PFSK-1 (cell line): Measurements from ENCODE around the gene REPIN1.

Source experiments
- FOXP2 ChIP-seq: optimal IDR thresholded peaks from 2 replicates; pipeline ENCODE3; 2011; ENCODE audit warnings: borderline replicate concordance, control low read depth, inconsistent platforms; ENCODE audit not compliant: insufficient read depth; ENCODE audit errors: extremely low read length, extremely low read depth
- POLR2AphosphoS5 ChIP-seq: IDR thresholded peaks from 2 replicates; pipeline ENCODE4 v1.6.1; 2012; ENCODE audit warnings: low read depth, mild to moderate bottlenecking, control low read depth, low read length, moderate library complexity
- SIN3A ChIP-seq: IDR thresholded peaks from 2 replicates; pipeline ENCODE4 v1.6.1; 2012; ENCODE audit warnings: mild to moderate bottlenecking, low read length, moderate library complexity, borderline replicate concordance; ENCODE audit not compliant: insufficient read depth
- TAF1 ChIP-seq: IDR thresholded peaks from 2 replicates; pipeline ENCODE4 v1.6.1; 2012; ENCODE audit warnings: low read length, control low read depth, borderline replicate concordance; ENCODE audit not compliant: insufficient read depth
- TF ChIP-seq, protein P1 (sequence below), 2 experiments: IDR thresholded peaks; 2 replicates each; pipeline versions ENCODE4 v1.6.1 to v1.8.0; 2011 to 2012; ENCODE audit warnings: low read depth in 2 of 2, low read length in 2 of 2, control low read depth in 1 of 2, inconsistent platforms in 1 of 2, mild to moderate bottlenecking in 1 of 2, moderate library complexity in 1 of 2; ENCODE audit not compliant: insufficient read depth in 1 of 2

Gene REPIN1

DNA sequence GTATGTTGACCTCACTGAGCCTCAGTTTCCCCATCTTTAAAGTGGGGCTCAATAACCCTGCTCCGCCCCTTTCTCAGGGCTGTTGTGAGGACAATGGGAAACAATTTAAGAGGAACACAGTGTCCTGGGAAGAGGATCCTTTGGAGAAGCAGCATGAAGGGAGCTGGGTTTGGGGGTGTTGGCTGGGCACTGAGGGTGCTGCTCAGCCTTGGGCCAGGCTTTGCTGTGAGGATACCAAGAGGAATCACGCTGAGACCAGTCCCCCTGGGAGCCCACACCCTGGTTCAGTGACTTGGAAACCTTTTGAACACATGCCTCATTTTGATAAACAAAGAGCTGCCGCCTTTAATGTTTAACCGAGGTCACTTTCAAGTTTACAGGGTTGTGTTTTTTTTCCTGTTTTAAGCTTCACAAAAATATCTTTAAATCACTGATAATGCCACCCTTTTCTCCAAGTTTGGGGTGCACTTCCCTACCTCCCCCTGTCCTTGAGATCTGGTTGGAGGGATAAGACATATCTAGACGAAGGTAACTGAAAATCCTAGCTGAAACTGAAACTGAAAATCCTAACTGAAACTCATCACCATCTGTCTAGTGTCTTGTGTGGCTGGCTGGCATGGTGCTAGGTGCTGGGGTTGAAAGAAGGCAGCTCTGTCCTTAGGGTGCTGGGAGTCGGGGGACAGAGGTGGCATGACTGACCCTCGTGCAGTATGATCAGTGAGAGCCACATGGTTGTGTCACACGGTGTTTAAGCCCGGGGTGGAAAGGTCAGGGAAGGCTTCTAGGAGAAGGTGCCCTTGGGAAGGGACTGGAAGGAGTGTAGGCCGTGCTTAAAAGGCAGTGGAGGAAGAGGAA, 38.2 kb downstream of the REPIN1 start:
- TF ChIP-seq FOXP2 = no peak
- TF ChIP-seq TAF1 = no peak

DNA sequence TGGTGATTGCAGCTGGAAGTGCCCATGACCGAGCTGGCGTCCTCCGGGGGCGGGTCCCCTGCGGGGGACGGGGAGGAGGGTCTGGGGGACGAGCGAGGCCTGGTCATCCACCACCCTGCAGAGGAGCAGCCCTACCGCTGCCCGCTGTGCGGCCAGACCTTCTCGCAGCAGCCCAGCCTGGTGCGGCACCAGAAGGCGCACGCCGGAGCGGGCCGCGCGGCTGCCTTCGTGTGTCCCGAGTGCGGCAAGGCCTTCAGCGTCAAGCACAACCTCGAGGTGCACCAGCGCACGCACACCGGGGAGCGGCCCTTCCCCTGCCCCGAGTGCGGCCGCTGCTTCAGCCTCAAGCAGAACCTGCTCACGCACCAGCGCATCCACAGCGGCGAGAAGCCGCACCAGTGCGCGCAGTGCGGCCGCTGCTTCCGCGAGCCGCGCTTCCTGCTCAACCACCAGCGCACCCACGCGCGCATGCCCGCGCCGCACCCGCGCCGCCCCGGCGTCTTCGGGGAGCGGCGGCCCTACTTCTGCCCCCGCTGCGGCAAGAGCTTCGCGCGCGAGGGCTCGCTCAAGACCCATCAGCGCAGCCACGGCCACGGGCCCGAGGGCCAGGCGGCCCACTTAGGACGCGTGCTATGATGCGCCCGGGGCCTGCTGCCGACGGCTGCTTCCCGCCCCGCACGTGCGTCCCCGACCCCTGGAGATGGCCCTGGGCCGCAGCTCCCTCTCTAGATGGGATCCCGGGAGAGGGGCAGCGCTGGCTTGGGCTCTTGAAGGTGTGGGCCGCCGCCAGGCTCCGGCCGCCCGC, 39.2 kb downstream of the REPIN1 start:
- TF ChIP-seq FOXP2 (no peak), SIN3A (no peak), POLR2AphosphoS5 (no peak), TAF1 (no peak)
- TF ChIP-seq, protein P1, sequence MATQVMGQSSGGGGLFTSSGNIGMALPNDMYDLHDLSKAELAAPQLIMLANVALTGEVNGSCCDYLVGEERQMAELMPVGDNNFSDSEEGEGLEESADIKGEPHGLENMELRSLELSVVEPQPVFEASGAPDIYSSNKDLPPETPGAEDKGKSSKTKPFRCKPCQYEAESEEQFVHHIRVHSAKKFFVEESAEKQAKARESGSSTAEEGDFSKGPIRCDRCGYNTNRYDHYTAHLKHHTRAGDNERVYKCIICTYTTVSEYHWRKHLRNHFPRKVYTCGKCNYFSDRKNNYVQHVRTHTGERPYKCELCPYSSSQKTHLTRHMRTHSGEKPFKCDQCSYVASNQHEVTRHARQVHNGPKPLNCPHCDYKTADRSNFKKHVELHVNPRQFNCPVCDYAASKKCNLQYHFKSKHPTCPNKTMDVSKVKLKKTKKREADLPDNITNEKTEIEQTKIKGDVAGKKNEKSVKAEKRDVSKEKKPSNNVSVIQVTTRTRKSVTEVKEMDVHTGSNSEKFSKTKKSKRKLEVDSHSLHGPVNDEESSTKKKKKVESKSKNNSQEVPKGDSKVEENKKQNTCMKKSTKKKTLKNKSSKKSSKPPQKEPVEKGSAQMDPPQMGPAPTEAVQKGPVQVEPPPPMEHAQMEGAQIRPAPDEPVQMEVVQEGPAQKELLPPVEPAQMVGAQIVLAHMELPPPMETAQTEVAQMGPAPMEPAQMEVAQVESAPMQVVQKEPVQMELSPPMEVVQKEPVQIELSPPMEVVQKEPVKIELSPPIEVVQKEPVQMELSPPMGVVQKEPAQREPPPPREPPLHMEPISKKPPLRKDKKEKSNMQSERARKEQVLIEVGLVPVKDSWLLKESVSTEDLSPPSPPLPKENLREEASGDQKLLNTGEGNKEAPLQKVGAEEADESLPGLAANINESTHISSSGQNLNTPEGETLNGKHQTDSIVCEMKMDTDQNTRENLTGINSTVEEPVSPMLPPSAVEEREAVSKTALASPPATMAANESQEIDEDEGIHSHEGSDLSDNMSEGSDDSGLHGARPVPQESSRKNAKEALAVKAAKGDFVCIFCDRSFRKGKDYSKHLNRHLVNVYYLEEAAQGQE (IDR thresholded peaks at IDR 0.05; ENCODE audit: insufficient read depth in 1 of 2, low read depth in 2 of 2, low read length in 2 of 2) = no peak

DNA sequence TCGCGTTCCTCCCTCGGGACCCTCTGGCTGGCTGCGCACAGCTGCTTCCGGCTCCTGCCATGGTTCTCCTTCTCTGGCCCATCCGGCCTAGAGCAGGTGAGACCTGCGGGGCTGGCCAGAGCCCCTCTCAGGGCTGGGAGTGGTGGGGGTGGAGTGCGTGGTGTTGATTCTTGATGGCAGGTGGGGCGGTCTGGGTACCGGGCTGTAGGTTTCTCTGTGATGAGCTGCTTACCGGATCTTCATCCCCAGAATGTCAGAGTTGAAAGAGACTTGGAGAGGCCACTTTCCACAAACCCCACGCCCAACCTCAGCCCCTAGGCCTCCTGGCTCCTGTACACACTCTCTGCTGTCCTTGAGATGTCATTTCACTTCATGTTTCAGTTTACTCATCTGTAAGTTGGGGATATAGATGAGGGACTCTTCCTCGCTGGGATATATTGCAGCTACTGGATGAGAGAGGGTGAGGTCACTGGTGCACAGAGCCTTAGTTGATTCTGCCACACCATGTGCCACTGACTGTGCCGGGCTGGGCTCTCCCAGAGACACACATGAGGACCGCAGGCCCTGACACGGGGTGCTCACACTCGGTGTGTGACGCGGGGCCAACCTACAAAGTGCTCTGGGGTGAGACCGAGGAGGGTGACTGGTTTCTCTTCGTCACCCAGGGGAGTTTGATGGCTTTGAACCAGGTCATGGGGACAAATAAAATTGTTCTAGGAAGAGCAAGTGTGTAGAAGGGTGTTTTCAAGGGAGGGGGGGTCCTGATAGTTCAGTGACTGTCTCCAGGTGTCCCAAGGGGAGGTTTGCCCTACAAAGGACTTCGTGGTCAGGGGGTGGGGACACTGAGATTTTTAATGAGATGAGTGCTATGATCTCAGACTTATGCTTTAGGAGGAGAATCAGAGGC, 40.0 kb downstream of the REPIN1 start:
- TF ChIP-seq TAF1 (no peak), FOXP2 (no peak), POLR2AphosphoS5 (no peak), SIN3A (no peak)
- TF ChIP-seq, protein P1 (IDR thresholded peaks at IDR 0.05; ENCODE audit: insufficient read depth in 1 of 2, low read depth in 2 of 2, low read length in 2 of 2) = no peak

DNA sequence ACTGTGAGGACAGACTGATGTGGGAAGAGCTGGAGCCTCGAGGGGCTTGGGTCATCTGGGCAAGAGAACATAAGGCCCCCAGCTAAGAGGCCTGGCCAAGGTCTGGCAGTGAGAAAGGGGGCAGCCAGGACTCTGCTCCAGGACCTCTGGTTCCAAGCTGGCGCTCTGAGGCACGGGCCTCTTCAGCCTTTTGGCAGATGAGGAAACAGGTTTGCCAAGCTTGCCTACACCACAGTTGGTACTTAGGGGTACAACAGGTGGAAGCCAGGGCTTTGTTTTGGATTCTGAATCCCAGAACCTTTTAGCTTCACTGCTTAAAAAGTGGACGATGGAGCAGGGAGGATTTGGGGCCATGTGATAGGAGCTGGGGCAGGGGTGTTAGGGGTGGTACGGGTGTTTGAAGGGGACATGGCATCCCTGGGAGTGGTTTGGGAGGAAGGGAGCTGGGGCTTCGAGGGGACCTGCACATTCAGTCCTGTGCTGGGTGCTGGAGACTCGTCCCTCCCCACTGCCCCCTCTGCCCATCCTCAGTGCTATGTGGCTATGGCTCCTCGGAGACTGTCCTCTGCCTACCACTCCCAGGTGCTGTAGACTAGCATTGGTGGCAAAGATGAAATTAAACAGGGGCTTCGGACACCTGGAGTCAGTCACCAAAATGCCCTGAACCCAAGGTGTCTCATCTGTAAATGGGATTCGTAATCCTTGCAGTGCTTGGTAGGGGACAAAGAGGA, 40.8 kb downstream of the REPIN1 start:
- TF ChIP-seq, protein P1 (IDR thresholded peaks at IDR 0.05; ENCODE audit: insufficient read depth in 1 of 2, low read depth in 2 of 2, low read length in 2 of 2) = no peak
- TF ChIP-seq SIN3A = no peak
- no peak for TF ChIP-seq POLR2AphosphoS5
- no peak for TF ChIP-seq TAF1
- no peak for TF ChIP-seq FOXP2

DNA sequence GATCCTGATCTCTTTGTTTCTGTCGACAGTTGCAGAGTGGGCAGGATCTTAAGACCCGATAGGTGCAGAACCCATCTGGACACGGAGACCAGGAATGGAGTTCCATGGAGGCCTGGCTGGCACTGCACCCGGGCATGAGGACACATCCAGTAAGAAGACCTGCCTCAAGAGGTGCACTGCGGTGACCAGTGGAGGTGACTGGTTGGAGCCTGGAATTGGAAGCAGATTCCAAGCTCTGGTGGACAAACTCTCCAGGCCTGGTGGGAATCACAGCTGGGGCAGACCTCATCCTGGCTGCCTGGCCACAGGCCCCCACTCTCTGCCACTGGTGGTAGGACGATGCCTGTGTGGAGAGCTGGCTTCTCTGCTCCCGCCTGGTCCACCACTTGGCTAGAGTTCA, 41.5 kb downstream of the REPIN1 start:
- TF ChIP-seq POLR2AphosphoS5 = no peak
- no peak for TF ChIP-seq TAF1
- TF ChIP-seq, protein P1 (IDR thresholded peaks at IDR 0.05; ENCODE audit: insufficient read depth in 1 of 2, low read depth in 2 of 2, low read length in 2 of 2) = no peak
- no peak for TF ChIP-seq FOXP2
- no peak for TF ChIP-seq SIN3A
